ENCODE data around the gene LCN1.
"Not testable (repeated sequence)": the region's sequence is repeated elsewhere in the genome, so short reads cannot be mapped to it uniquely, and the experiment has no call there.

The LCN1 gene

GRCh38 chr9:135546792-135547617 is 25.8 kb downstream of the LCN1 start:
- not testable (repeated sequence) for DNase-seq (ENCODE audit: low spot score)

DNA sequence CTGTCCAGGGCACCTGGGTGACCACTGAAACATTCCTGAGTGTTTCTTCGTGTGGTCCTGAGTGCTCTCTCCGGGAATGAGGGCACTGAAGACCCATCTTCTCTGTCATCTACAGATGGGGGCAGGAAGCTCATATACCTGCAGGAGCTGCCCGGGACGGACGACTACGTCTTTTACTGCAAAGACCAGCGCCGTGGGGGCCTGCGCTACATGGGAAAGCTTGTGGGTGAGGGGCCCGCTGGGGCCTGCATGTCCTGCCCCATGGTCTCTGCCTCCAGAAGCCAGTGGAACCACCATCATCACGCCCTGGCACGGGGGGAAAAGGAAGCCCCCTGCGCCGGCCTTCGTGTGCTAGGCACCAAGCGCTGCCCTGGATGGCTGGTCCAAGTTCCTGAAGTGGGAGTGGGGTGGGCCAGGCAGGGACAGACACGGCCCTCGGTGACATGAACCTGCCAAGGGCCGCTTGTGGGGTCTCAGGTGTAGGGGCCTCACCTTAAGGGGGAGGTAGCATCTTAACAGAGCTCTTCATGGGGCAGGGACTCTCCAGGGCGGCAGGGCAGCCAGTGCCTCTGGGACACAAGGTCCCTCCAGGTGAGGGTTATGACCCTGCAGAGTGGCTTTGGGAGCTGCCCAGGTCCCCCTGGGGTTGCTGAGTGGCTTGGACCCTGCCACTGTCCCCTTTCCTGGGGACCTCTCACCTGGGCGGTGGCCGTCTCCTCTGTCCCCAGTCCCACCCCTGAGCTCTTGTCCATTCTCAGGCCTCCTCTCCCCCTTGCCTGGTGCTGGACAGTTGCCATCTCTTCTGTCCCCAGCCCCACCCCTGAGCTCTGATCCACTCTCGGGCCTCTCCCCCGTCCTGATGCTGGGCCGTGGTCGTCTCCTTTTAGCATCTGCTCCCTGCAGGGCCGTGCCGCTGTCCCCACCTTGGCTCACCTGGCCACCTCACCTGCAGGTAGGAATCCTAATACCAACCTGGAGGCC is 26.8 kb downstream of the LCN1 start:
- no peak for DNase-seq (ENCODE audit: low spot score)

DNA sequence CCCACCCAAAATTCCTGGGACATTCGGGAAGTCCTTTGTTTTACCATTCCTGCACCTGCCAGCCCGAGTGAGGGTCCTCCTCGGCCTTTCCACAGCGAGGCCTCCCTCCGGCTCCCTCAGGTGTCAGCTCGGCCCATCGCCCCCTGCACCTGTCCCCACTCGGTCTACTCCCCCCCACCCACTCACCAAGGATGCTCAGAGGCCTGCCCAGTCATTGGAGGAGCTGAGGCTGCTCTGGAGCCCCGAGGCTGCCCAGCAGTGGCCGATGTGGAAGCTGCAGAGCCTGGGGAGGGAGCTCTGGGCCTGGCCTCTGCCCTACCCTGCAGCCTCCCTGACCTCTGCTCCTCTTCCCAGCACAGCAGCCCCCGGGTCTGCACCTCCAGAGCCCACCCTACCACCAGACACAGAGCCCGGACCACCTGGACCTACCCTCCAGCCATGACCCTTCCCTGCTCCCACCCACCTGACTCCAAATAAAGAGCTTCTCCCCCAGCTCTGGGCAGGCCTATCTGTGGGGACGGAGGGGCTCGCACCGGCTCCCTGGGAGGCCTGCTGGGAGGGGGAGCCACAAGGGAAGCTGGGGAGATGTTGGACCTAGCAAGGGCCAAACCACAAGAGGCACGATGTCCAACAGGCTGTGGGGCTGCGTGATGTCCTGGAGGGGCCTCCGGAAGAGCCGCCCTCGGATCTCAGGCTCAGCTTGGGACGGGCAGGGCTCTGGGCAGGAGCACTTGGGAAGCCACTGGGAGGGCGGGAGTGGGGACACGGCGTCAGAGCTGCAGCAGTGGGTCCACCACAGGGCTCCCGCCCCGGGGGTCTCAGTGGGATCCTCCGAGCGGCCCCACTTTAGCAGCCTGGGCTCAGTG is 28.5 kb downstream of the LCN1 start:
- DNase-seq (ENCODE audit: low spot score) = not testable (repeated sequence)

DNA sequence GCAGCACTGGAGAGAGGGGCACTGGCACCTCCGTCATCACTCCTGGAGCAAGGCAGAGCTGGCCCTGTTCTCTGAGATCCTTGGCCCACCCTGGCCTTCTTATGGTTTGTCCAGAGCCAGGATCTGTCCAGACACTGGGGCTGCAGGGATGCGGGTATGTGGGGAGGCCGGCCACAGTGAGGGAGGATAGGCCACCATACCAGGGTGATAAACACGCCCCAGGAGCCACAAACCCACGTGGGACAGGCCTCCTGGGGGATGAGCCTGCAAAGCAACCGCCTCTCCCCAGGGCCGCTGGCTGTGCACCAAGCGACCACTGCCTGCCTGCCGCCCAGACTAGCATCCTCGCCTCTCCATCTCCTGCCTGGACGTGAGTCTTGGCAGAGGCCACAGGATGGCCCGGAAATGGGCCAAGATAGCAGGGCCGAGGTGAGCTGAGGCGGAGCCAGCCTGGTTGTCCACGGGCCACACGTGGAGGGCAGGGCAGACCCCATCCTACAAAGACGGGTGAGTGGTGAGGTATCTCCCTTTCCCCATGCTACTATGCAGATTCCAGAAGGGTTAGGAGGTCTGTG is 29.2 kb downstream of the LCN1 start:
- DNase-seq (ENCODE audit: low spot score) = no peak

DNA sequence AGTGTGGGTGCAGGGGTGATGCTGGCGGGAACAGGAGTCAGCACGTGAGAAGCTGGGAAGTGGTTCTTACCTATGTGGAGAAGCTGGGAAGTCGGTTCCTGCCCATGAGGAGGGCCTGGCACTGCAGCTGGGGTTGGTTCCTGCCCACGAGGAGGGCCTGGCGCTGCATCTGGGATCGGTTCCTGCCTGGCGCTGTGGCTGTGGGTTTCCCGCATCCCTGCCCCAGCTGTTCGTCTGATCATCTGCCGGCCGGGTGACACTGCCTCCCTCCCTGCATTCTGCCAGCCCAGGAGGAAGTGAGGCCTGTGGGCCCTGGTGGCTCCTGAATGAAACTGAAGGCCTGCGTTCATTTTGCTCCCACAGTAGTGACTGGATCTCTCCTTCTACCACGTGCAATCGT is 29.8 kb downstream of the LCN1 start:
- DNase-seq (ENCODE audit: low spot score) = no peak

DNA sequence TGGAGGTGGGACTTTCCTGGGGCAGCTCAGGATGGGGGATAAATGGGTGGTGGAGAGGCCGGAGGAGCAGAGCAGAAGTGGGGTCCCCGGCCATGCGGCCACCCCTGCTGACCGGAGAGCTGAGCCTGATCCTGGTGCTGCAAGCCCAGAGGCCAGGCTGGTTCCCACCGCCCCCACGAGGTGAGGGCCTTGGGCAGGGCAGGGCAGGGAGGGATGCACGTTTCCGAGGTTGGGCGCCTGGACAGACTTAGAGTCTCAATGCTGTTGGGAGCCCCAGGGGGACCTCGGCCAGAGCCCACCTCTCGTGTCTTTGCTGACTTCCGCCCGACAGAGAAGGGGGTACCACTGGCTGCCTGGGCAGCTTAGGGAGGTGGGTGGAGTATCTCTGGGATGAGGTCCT is 30.2 kb downstream of the LCN1 start:
- no peak for DNase-seq (ENCODE audit: low spot score)

DNA sequence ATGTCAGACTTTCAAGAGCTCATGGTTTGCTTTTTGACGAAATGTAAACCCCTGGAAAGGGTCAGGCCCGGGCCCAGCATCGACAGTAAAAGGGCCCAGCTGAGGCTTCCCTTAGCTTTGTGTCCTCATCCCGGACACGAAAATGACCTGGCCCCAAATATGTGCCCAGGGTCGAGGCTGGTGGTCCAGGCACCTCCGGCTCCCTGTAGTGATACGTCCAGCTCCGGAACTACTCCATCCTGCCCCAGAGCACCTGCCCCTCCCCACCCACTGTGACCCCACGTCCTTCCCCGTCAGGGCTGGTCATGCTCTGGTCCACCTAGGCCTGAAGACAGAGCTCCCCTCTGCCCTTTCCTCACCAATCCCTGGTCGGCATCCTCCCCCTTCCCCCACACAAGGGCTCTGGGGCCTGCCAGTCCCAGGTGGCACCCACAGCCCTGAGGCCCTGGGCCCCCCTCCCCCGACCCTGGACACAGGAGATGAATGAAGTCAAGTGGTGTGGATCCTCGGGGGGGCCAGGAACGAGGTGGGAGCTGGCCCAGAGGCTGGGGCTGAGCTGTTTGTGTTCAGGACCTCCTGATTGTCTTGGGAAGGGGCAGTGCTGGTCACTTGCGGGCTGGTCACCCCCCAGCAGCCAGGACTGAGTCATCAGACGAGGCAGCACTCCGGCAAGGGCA is 30.9 kb downstream of the LCN1 start:
- no peak for DNase-seq (ENCODE audit: low spot score)

DNA sequence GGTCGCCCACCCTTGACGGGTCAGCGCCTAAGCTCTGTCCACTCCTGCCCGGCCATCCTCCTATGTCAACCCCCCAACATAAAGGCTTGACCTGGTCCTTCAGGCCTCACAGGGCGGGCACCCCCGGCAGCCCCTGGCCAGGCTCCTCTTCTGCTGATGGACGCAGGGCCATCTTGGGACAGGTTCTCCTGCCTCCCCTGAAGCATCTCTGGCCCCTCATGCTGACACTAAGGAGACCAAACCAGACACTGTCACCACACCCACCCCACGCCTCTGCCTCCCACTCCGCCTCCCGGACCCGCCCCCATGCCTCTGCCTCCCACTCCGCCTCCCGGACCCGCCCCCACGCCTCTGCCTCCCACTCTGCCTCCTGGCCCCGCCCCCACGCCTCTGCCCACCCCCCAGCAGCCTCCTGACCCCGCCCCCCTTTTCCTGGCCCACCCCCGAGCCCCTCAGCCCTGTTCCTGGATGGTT is 31.5 kb downstream of the LCN1 start:
- DNase-seq (ENCODE audit: low spot score) = no peak

DNA sequence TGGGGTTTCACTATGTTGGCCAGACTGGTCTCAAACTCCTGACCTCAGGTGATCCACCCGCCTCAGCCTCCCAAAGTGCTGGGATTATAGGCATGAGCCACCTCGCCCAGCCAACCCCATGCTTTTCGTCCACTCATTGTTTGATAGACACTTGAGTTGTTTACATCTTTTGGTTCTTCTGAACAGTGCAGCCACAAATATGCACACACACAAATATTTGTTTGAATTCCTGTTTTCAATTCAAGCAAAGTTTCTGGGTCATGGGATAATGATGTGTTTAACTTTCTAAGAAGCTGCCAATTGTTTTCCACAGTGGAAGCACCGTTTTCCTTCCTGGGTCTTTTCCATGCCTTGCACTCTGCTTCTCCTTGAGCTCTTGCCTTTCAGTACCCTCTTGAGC is 33.5 kb downstream of the LCN1 start:
- DNase-seq (ENCODE audit: low spot score) = no peak

- peak; percentile 11 for DNase-seq (ENCODE audit: low spot score)
Measured at GRCh38 chr9:135555203-135555602, 34.0 kb downstream of the LCN1 start.

- DNase-seq (ENCODE audit: low spot score) = no peak
Measured at GRCh38 chr9:135555910-135556309, 34.7 kb downstream of the LCN1 start.

DNA sequence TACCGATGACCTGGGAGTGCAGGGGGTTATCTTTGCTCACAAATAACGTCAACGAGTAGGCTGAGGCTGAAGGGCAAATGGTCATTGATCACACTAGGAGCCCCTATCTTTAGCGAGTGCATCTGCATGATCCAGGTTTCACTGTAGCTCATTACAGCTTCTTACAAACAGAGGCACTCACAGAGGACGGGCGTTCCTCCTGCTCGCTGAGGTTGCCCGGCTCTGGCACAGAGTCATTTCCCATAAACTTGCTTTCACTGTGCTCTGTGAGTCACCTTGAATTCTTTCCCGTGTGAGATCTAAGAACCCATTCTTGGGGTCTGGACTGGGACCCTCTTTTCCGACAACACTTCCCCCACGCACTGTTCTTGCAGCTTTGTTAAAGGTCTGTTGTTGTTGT is 38.4 kb downstream of the LCN1 start:
- no peak for DNase-seq (ENCODE audit: low spot score)

DNA sequence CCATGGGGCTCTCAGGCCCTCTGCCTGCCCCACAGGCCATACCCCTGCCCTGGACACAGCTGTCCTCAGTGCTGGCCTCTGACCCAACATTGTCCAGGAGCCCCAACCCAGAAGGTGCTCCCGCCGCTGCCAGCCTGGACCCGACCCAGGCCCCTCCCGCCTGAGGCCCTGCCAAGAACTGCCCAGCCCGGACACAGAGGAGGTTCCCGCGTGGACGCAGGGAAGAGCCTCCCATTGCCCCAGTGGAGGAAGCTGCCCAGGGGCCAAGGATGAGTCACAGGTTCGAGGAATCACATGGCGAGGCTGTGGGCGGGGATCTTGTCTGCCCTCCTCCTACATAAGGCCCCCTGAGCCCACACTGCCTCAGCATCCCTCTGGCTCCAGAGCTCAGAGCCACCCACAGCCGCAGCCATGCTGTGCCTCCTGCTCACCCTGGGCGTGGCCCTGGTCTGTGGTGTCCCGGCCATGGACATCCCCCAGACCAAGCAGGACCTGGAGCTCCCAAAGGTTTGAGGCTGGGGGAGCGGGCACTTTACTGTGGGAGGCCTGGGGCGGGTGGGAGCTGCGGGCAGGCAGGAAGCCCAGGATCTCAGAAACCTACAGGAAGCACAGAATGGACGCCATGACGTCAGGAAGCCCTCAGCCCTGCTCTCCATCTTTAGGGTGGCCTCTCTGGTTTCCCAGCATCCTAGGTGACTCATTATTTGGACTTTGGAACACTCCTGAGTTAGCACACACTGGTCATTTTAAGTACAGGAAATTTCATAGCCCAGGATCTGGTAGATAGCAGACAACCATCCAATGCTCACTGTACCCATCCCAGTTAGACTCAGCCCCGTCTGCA is 40.4 kb downstream of the LCN1 start, which contains the start of gene PAEP:
Gene PAEP, plus strand, starts transcription at position 366 of the 844 bp plus-strand sequence.
- DNase-seq (ENCODE audit: low spot score) = no peak

DNA sequence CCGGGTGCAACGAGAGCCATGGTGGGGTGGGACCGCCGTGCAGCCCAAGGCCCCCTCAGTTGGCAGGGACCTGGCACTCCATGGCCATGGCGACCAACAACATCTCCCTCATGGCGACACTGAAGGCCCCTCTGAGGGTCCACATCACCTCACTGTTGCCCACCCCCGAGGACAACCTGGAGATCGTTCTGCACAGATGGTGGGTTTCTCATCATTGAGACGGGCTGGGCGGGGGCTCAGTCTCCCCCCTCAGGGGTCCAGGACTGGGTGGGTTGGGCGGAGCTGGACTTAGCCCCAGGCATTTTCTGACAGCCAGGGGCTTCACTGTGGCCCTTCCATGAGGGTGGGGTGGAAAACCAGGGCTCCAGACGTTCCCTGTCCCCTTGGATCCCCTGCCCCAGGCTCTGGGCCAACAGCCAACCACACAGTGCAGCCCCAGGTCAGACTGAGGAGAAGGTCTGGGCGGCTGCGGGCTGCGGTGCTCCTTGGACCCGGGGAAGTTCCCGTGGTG is 41.0 kb downstream of the LCN1 start:
- no peak for DNase-seq (ENCODE audit: low spot score)

DNA sequence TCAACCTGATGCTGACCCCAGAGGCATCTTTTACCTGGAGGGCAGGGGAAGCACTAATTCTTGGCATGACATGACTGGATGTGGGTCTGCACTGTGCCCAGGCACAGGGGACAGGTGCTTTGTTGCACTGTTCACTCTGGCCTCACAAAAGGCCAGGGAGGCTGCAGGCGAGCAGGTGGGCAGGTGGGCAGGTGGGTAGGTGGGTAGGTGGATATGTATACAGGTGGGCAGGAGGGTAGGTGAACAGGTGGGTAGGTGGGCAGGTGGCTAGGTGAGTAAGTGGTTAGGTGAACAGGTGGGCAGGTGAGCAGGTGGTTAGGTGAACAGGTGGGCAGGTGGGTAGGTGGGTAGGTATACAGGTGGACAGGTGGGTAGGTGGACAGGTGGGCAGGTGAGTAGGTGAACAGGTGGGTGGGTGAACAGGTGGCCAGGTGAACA is 41.8 kb downstream of the LCN1 start:
- no peak for DNase-seq (ENCODE audit: low spot score)

DNA sequence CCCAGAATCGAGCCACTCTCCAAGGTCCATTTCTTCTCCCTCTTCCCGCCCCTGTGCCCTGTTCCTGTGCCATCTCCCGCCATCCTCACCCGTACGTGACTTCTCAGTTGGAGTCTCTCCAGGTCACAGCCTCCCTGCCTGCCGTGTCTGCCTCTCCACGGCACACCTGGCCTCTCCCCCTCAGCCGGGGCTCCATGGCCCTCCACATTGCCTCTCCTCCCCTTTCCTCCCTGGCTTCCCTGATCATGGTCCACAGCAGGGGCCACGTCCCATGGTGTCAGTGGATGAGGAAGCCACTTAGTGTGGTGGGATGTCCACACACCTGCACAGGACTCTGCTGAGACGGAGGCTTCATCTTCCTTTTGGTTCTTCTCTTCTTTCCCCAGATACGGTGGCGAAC is 42.6 kb downstream of the LCN1 start:
- DNase-seq (ENCODE audit: low spot score) = no peak

GRCh38 chr9:135565141-135565628 is 43.9 kb downstream of the LCN1 start:
- no peak for DNase-seq (ENCODE audit: low spot score)

- no peak for DNase-seq (ENCODE audit: low spot score)
Measured at GRCh38 chr9:135565636-135566035, 44.4 kb downstream of the LCN1 start.

DNA sequence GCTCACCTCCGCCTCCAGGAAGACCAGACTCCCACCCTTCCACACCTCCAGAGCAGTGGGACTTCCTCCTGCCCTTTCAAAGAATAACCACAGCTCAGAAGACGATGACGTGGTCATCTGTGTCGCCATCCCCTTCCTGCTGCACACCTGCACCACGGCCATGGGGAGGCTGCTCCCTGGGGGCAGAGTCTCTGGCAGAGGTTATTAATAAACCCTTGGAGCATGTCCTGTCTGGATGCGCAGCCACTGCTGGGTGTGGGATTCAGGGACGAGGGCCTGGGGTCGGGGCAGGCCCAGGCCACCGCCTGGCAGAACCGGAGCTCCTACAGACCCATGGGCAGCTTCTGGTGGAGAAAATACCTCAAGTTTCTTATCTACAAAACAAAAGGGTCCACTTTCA is 45.3 kb downstream of the LCN1 start:
- DNase-seq (ENCODE audit: low spot score) = peak; percentile 12
